Kasumi-1 (cell line): ENCODE measurements around the gene C2orf92.
A peak's percentile ranks its signal among the peaks of the same experiment; 100 is the strongest.
"Not testable (repeated sequence)": the region's sequence is repeated elsewhere in the genome, so short reads cannot be mapped to it uniquely, and the experiment has no call there.

ENCODE experiments used
- DNase-seq, 2 experiments: peaks; one replicate each; lab custom pipeline; 2025; lab: John Stamatoyannopoulos, UW

The C2orf92 gene

GRCh38 chr2:97693476-97693875 is 24.0 kb downstream of the C2orf92 start:
- DNase-seq, result no peak

GRCh38 chr2:97695744-97696143 is 26.2 kb downstream of the C2orf92 start:
- no peak for DNase-seq

- peak; percentile 80 to 85 for DNase-seq
Measured at GRCh38 chr2:97697252-97698235, 28.0 kb downstream of the C2orf92 start.

- no peak for DNase-seq
Measured at GRCh38 chr2:97698530-97698929, 29.0 kb downstream of the C2orf92 start.

- peak; percentile 84 to 92 for DNase-seq
Measured at GRCh38 chr2:97699765-97700444, 30.4 kb downstream of the C2orf92 start.

GRCh38 chr2:97701186-97701585 is 31.7 kb downstream of the C2orf92 start:
- no peak for DNase-seq

GRCh38 chr2:97701851-97702465 is 32.4 kb downstream of the C2orf92 start:
- no peak for DNase-seq

GRCh38 chr2:97702731-97703470 is 33.4 kb downstream of the C2orf92 start:
- no peak for DNase-seq

GRCh38 chr2:97703741-97704140 is 34.2 kb downstream of the C2orf92 start:
- DNase-seq, result no peak

- no peak for DNase-seq
Measured at GRCh38 chr2:97704989-97705388, 35.5 kb downstream of the C2orf92 start.

GRCh38 chr2:97706112-97706511 is 36.6 kb downstream of the C2orf92 start:
- DNase-seq, result no peak

GRCh38 chr2:97706708-97707345 is 37.3 kb downstream of the C2orf92 start:
- peak; percentile 13 to 18 for DNase-seq

GRCh38 chr2:97707362-97708047 is 38.0 kb downstream of the C2orf92 start:
- no peak for DNase-seq

GRCh38 chr2:97708048-97708380 is 38.5 kb downstream of the C2orf92 start:
- DNase-seq, result peak in 1 of 2 experiments; percentile 1

GRCh38 chr2:97708608-97709007 is 39.1 kb downstream of the C2orf92 start:
- DNase-seq, result no peak

- no peak for DNase-seq
Measured at GRCh38 chr2:97711394-97711711, 41.8 kb downstream of the C2orf92 start.

GRCh38 chr2:97712175-97712574 is 42.7 kb downstream of the C2orf92 start:
- DNase-seq, result not testable (repeated sequence)

- no peak for DNase-seq
Measured at GRCh38 chr2:97712693-97713295, 43.3 kb downstream of the C2orf92 start.

GRCh38 chr2:97713296-97714083 is 44.0 kb downstream of the C2orf92 start, which contains the start of gene ZAP70:
ZAP70 (plus strand) TSS chr2:97713576; CDS start chr2:97724037, 10,461 bp downstream.
- DNase-seq, result no peak
